ENCODE data around the gene DLAT. TPM values are rescaled to one million over a fixed set of nuclear protein-coding genes. Genes with fewer than 3 reads are reported as not detected.
A peak's percentile ranks its signal among the peaks of the same experiment; 100 is the strongest.
"Not testable (repeated sequence)": the region's sequence is repeated elsewhere in the genome, so short reads cannot be mapped to it uniquely, and the experiment has no call there.

The DLAT gene
- total RNA-seq, 1 donor from 2014 or later: 21.3 TPM

- Histone ChIP-seq H3K9me3 (no peaks in the 10 kb centered on the region), H3K27me3 (no peaks in the 10 kb centered on the region), H3K27ac (no peak overlapping the region), H3K4me3 (no peak overlapping the region), H3K36me3 (peaks cover 52 to 55% of the 10 kb centered on the region in 2 donors), H3K4me1 (no peaks in the 10 kb centered on the region)
- no peak for DNase-seq (ENCODE audit: low spot score in 2 of 2)
- no peak for TF ChIP-seq CTCF (IDR thresholded peaks at IDR 0.05)
- intact Hi-C loops (cut with DNase I): no loop called here
Observed at GRCh38 chr11:112042961-112043304, 17.7 kb downstream of the DLAT start.

GRCh38 chr11:112044961-112045360 lies 19.8 kb downstream of the DLAT start:
- no peak overlapping the region for H3K4me3 ChIP-seq
- intact Hi-C loops (cut with DNase I): no loop called here
- no peak for DNase-seq (ENCODE audit: low spot score in 2 of 2)
- H3K9me3 ChIP-seq: no peaks in the 10 kb centered on the region
- H3K4me1 ChIP-seq: peaks cover 0 to 4% of the 10 kb centered on the region in 2 donors
- no peaks in the 10 kb centered on the region for H3K27me3 ChIP-seq
- no peak overlapping the region for H3K27ac ChIP-seq
- peaks cover 36 to 41% of the 10 kb centered on the region in 2 donors for H3K36me3 ChIP-seq
- no peak for TF ChIP-seq CTCF (IDR thresholded peaks at IDR 0.05)

GRCh38 chr11:112046647-112047046 lies 21.4 kb downstream of the DLAT start:
- H3K4me1 ChIP-seq; H3K4me3 ChIP-seq; H3K9me3 ChIP-seq; intact Hi-C loops (cut with DNase I); DNase-seq (ENCODE audit: low spot score in 2 of 2); H3K27ac ChIP-seq; H3K27me3 ChIP-seq: not testable (repeated sequence)
- H3K36me3 ChIP-seq: peaks cover 41 to 49% of the 10 kb centered on the region in 2 donors

- DNase-seq (ENCODE audit: low spot score in 2 of 2); intact Hi-C loops (cut with DNase I); H3K4me1 ChIP-seq; H3K9me3 ChIP-seq; H3K27me3 ChIP-seq; H3K4me3 ChIP-seq: not testable (repeated sequence)
- peaks cover 45 to 60% of the 10 kb centered on the region in 2 donors for H3K36me3 ChIP-seq
- H3K27ac ChIP-seq: peak overlapping the region; percentile 21 to 62
Observed at GRCh38 chr11:112048256-112048655, 23.0 kb downstream of the DLAT start.

GRCh38 chr11:112049777-112050176 lies 24.6 kb downstream of the DLAT start:
- H3K27me3 ChIP-seq: no peaks in the 10 kb centered on the region
- no peaks in the 10 kb centered on the region for H3K9me3 ChIP-seq
- intact Hi-C loops (cut with DNase I): no loop called here
- peaks cover 43 to 55% of the 10 kb centered on the region in 2 donors for H3K36me3 ChIP-seq
- no peak overlapping the region for H3K4me3 ChIP-seq
- H3K27ac ChIP-seq: no peak overlapping the region
- no peak for DNase-seq (ENCODE audit: low spot score in 2 of 2)
- TF ChIP-seq CTCF (IDR thresholded peaks at IDR 0.05): no peak
- peaks cover 0 to 4% of the 10 kb centered on the region in 2 donors for H3K4me1 ChIP-seq

GRCh38 chr11:112050721-112051120 lies 25.5 kb downstream of the DLAT start:
- intact Hi-C loops (cut with DNase I): no loop called here
- Histone ChIP-seq H3K4me3 (no peak overlapping the region), H3K36me3 (peaks cover 37 to 45% of the 10 kb centered on the region in 2 donors), H3K4me1 (peaks cover 0 to 4% of the 10 kb centered on the region in 2 donors), H3K27ac (no peak overlapping the region), H3K27me3 (no peaks in the 10 kb centered on the region), H3K9me3 (no peaks in the 10 kb centered on the region)
- TF ChIP-seq CTCF (IDR thresholded peaks at IDR 0.05): no peak
- no peak for DNase-seq (ENCODE audit: low spot score in 2 of 2)

GRCh38 chr11:112051768-112052167 lies 26.6 kb downstream of the DLAT start:
- Histone ChIP-seq H3K36me3 (peaks cover 33 to 35% of the 10 kb centered on the region in 2 donors), H3K4me1 (peaks cover 0 to 4% of the 10 kb centered on the region in 2 donors), H3K27me3 (no peaks in the 10 kb centered on the region), H3K4me3 (no peak overlapping the region), H3K27ac (no peak overlapping the region), H3K9me3 (no peaks in the 10 kb centered on the region)
- TF ChIP-seq CTCF (IDR thresholded peaks at IDR 0.05): no peak
- DNase-seq (ENCODE audit: low spot score in 2 of 2): no peak
- intact Hi-C loops (cut with DNase I): no loop called here
